Measurements from ENCODE around the gene MCEE.
"Not testable (repeated sequence)": the region's sequence is repeated elsewhere in the genome, so short reads cannot be mapped to it uniquely, and the experiment has no call there.

MCEE gene

DNA sequence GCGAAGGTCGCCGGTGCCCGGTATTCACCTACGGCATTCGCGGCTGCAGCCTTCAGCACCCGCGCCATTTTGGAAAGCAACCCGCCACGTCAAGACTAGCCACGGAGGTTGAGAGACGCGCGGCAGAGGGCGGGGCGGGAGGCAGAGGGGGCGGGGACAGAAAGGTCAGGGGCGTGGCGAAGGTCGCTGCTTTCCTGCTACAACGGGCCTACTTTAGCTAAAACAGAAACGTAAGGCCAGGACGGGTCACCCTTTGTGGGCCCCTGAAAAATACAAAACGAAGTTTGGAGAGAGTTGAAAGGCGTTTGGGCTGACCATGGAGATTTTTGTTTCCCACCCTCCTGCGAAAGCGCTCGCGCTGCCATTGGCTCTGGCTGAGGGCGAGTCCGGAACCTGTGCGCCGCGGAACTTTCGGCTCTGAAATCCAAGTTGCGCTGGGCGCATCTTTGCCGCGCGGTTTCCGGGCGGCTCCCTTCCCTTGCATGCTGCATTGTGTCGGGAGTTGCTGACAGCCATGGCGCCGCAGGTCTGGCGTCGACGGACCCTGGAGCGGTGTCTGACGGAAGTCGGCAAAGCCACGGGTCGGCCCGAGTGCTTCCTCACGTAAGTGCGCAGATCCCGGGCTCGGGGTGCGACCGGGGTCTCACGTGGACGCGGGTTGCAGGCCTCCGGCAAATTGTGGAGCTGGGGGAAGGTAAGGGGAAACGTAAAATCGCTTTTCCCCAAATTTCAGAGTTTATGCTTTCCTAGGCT, at the start of gene MCEE, which contains the start of gene MPHOSPH10:
TSS of gene MCEE (minus strand) at position 78 of the 753 bp plus-strand sequence. CDS start at position 68, 10 bp downstream.
TSS of gene MPHOSPH10 (plus strand) at position 483 of the 753 bp plus-strand sequence. CDS start at position 515, 32 bp downstream.
- peak; percentile 79 for DNase-seq (ENCODE audit: low read depth, low spot score)

DNA sequence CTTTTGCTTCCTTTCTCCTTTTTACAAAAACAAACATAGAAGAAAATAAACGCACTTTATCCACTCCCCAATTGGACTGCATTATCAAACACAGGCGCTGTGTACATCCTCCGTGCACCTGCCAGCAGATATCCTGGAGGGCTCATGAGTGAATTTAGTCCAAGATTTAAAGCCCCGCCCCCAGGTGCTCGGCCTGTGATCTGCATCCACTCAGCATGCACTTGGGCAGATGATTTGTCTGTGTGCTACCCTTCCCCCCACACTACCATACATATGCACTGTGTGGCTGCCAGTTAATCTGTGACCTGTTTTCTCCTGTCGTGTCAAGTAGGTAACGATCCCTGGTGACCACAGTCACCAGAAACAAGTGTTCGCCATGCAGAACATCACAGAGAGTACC, 48.8 kb upstream of the MCEE start:
- DNase-seq (ENCODE audit: low read depth, low spot score) = not testable (repeated sequence)

DNA sequence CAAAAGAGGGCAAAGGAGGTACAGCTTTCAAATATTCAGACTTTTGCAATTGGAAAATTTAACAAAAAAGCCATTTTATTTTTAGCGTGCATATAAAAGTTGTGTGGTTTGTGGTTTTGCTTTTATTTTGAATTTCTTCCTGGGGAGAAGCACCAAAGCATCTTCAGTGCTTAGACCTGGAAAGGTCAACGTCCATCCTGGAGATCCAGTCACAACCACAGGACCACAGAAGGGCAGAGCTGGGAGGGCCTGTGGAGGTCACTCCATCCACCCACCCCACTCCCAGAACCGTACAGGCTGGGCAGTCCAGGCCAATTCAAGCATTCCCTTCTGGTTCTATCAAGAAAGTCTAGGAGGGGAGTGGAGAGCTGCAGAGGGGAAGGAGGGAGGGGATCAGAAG, 44.2 kb upstream of the MCEE start:
- DNase-seq (ENCODE audit: low read depth, low spot score) = no peak

DNA sequence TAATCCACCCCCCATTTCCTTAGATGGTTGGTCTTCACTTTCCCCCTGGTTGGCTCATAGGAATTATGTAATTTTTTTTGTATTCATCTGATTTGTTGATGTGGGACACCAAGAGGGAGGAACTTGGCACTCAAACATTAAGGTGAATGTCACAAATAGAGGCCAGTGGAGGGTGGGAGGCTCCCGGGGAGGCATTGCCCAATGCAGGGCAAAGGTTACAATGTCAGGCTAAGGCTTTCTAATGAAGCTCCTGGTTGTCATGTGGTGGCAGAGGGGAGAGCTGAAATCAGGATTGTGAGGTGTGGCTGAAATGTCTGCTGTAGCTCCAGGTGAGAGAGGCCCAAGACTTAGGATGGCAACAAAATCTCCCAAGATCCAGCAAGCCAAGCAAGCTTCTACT, 43.1 kb upstream of the MCEE start:
- DNase-seq (ENCODE audit: low read depth, low spot score) = no peak

DNA sequence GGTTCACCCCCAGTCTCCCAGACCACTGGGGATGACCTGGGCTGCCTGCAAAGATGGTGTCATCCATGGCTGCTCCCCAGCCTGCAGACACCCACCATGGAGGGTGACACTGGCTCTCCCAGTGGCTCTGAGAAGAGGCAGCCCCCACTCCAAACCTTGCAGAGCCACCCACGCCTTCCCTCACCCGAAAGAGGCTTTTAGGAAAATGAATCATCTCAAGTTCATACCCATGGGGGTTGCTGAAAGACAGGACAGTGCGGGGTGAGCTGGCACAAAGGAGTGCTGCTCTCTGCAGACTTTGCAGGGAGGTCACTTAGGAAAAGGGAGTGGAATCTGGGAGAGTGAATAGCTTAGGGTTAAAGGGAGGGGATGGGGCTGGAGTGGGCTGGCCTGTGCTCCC, 36.8 kb upstream of the MCEE start:
- DNase-seq (ENCODE audit: low read depth, low spot score) = no peak

DNA sequence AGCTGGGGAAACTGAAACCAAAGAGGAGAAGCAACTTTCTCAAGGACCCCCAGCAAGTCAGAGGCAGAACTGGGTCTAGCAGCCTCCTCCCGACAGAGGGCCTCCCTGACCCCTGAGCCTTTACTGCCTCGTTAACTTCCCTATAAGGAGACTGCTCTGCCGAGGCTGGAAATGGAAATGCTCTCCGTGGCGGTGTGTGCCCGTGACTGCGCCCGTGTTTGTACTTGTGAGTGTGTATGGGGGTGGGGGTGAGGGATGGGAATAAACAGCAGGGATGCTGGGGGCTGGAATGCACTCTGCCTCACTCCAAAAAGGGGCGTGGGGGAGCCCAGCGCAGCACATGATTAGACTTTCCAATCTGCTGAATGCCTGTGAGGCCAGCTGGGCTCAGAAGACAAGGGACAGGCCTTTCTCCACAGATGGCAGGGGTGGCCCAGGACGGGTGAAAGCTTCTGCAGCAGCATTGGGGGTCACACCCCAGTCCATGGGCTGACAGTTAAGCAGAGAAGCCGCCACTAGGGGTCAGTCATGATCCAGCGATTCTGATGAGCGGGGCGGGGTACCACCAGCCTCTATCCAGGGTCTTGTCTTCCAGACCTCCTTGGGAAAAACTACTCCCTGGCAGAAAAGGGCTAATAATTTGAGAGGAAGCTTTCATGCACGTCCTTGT, 27.2 kb upstream of the MCEE start:
- DNase-seq (ENCODE audit: low read depth, low spot score) = peak; percentile 27

DNA sequence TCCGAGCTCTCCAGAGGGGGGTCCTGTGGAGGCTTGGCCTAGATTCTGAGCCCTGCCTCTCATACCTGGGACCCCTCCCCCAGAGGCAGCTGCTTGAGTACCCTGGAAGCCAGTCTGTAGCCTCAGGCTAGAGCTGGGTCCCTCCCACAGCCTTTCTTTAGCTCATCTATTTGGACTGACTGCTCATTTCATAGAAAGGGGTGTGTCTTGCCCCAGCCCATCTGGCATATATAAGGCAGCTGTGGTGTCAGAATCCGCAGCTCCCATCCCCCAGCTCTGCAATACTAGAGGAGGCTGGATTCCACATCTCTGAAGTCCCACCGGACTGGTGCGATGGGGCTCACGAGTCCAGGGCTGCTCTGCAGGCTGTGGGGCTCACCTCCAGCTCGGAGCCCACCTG, 26.5 kb upstream of the MCEE start:
- DNase-seq (ENCODE audit: low read depth, low spot score) = no peak

DNA sequence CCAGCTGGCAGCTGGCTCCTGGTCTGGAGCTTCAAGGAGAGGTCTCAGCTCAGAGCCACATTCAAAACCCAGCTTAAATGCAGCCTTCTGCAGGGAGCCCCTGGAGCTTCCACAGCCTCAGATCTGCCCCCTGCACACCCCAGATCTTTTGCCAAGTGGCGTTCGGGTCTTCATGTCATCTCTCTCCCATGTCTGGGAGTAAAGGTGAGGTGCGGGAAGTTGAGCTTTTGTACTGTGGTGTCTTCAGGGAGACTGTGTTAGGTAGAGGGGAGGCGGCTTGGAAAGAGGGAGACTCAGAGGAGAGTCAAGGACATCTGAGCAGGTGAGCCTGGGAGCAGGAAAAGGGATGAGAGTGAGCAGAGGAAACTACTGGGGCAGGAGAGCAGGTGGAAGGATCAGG, 25.8 kb upstream of the MCEE start:
- DNase-seq (ENCODE audit: low read depth, low spot score) = no peak

DNA sequence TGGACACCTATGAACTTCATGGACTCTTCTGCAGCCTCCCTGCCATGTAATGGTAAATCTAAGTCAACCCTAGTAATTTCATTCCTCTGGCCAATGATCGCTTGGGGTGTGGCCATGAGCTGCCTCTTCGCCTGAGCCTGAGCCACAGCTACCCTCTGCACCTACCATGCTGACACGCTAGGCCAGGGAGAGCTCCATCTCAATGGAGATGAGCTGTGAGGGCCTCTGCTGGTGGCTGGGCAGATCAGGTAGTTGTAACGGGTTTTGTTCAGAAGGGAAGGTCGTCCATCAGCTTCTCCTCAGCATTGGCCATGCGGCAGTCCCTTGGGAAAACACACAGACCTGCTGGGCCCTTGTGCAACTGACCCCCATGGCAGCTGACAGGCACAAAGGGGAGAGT, 24.8 kb upstream of the MCEE start:
- DNase-seq (ENCODE audit: low read depth, low spot score) = no peak

DNA sequence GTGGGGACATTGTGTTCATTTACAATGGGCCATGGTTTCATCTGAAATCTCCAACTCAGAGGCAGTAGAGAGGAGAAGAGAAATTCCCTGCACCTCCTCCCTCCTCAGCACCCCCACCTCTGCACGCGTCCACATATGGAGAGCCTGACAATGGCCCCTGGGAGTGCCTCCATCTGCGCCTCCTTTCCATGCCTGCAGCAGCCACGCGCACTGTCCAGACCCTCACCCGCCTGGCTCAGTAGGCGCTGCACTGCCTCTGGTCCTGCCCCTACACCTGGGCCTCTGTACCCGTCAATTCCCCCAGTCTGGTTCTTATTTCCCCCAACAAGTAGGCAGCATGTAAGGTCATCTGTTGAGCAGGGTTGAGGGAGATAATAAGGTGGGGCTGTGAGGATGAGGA, 24.2 kb upstream of the MCEE start:
- no peak for DNase-seq (ENCODE audit: low read depth, low spot score)

DNA sequence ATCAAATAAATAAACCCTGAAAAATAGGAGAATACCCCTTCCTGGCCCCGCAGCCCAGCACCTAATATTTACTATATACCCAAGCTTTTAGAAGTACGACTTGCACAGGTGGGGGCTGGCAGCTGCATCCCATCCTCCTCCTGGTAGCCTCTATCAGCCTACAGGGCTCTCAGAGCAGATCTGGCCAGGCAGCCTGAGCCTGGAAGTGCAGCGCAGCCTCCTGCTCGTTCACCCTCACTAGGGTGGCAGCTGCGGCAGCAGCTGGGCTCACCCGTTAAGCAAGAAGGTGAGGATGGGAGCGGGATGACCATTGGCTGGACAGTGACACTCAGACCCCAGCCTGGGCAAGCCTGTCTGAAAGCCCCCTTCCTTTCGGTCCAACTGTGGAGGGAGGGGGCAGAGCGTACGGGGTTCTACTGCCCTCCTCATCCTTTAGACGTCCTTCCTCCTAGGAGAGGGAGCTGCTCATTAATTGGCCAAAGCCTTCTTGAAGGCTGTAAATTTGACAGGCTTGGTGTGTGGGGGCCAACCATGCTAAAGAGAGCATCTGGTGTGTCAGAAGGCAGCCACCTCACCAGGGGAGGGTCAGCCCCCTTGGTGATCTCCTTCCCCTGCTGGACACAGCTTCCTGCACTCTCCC, 23.7 kb upstream of the MCEE start:
- no peak for DNase-seq (ENCODE audit: low read depth, low spot score)

DNA sequence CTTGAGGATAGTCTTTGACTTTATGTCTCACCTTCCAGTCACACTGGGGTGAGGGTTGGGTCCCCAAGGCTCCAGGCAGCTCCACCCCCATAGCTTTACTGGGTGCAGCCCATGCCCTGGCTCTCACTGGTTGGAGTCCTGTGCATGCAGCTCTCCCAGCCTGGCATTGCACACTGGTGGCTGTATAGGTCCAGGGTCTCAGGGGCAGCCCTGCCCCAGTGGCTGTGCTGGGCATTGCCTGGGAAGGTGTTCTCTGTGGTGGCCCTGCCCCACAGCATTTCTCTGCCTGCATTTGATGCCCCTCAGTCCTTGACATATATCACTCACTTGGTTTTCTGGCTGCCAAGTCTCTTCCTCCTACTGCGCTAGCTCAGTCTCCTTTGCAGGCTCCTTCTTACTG, 21.6 kb upstream of the MCEE start:
- no peak for DNase-seq (ENCODE audit: low read depth, low spot score)

DNA sequence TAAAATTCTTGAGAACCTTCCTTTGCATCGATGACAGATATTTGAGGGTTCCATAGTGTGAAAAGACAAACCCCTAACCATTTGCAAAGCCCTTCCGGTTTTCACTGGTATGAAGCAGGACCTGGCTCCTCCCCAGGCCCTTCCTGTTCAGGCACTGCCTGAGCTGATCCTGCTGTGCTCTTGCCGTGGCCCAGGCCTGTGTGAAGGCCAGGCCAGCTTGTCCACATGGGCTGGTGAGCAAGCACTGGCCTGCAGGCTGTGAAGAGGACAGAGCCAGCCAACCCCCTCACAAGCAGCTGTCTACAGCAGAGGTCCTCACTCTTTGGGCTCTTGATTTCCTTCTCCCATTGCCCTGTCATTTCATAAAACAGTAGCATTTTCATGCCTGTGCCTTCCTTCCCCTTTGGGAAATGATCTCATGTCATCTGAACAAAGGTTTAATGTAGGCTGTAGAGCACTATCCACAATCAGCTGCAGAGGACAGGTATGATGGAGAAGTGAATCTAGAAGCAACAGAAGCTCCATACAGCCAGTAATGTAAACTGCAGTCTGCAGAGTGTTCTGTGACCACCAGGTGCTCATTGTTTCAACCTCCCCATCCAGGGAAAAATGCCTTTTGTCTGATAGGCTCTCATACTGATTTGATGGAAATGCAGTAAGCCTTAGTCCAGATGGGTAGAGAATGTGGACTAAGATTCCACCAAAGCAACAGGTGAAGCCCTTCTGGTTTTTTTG, 20.2 kb upstream of the MCEE start:
- no peak for DNase-seq (ENCODE audit: low read depth, low spot score)

DNA sequence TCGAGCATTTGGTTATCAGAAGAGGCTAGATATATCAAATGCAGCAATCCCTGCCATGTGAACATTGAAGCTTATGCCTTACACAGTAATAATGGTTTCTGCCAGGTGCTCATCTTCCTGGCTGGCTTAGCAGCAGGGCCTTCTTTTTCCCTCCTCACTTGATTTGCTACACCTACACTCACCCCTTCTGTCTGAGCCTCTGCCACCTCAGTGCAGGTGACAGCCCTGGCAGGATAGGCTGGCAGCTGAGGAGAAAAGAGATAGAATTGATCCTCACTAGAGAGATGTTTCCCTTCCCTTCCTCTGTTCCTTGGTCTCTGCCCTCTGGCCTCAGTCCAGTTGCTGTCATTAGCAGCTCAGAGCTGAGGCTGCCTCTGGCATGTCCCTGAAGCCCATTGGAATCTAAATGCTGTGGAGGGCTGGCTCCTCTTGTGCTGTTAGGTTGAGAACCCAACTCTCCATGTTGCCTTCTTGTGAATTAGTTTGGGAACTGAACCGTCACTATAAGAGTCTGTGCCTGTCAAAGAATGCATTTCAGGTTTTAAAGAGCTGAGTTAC, 18.6 kb upstream of the MCEE start:
- no peak for DNase-seq (ENCODE audit: low read depth, low spot score)

DNA sequence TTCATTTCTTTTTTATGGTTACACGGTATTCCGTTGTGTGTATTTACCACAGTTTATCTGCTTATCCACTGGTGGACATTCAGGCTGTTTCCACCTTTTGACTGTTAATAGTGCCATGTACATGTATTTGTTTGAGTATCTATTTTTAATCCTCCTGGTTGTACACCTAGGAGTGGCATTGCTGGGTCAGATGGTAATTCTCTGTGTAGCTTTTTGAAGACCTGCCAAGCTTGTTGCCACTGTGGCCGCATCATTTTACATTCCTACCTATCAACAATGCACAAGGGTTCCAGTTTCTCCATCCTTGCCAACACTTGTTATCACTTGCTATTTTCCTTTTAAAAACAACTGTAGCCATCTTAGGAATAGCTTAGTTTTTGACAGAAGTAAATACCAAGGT, 13.8 kb upstream of the MCEE start:
- no peak for DNase-seq (ENCODE audit: low read depth, low spot score)

DNA sequence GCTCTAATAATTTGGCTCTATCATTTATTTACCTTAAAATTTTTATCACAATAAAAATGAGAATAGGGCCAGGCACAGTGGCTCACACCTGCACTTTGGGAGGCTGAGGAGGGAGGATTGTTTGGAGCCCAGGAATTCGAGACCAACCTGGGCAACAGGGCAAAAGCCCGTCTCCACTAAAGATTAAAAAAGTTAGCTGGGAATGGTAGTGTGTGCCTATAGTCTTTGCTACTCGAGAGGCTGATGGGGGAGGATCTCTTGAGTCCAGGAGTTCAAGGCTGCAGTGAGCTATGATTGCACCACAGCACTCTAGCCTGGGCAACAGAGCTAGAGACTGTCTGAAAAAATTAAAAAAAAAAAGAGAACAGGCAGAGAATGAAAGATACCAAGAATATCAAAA, 6.1 kb upstream of the MCEE start:
- DNase-seq (ENCODE audit: low read depth, low spot score) = no peak

DNA sequence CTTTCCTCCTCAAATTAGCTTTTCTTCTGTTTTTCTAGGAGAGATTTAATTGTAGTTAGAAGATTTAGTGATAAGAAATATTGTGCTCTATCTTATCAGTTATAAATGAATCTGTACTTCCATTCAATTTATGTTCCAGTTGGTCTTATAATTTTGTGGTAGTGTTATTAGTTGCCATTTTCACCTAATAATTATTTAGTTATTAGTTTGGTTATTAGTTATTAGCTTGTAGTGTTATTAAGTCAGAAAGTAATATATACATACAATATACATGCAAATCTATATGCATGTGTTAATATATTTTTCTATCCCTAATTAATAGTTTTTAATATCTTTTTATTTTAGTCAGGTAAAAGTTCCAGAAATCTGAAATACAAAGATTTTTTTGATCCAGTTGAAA, 3.6 kb upstream of the MCEE start:
- DNase-seq (ENCODE audit: low read depth, low spot score) = no peak

DNA sequence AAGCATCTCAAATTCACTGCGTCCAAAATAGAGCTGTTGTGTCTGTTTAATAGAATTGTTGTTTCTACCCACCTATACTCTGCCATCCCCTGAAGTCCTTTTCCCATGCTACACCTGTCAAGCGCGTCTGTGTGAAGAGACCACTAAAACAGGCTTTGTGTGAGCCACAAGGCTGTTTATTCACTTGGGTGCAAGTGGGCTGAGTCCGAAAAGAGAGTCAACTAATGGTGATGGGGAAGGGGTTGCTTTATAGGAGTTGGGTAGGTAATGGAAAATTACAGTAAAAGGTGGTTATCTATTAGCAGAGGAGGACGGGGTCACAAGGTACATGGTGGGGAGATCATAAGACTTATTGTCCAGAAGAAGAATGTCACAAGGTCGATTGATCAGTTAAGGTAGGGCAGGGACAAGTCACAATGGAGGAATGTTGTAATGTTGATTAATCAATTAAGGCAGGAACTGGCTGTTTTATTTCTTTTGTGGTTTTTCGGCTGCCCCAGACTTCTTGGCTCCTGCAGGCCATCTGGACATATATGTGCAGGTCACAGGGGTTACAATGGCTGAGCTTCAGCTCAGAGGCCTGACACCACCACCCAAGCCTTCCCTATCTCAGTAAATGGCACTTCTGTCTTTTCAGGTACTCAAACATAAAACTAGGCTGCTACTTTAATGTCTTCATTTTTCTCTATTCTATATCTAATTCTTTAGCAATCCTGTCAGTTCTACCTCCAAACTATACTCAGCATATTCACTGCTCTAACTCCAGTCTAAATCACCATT, 1.5 kb upstream of the MCEE start:
- not testable (repeated sequence) for DNase-seq (ENCODE audit: low read depth, low spot score)

DNA sequence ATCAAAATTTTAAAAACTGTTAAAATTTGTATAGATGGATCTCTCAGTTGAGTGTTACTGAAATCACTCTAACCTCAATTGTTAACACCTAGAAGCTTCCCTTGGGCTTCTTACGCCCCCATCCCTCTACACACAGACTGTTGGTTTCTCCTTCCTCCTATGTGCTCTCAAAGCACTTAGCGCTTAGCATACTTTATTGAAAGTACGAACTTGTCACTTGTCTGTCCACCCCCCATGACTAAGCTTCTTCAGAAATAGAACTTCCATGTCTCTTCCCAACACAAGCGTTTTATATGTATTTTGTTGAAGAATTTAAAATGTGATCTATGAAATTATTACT, 846 bp upstream of the MCEE start:
- DNase-seq (ENCODE audit: low read depth, low spot score) = no peak

DNA sequence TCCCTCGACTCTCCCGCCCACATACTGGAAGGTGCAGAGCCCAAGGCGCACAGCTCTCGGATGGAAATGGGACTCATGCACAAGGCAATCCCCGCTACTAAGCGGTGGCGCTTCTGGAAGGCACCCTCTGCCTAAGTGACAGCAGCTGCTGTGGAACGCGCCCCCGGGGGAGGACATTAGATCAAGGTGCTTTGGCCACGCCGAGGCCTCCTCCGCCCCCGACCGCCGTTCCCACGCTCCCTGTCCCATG, 202 bp downstream of the MCEE start:
- no peak for DNase-seq (ENCODE audit: low read depth, low spot score)

DNA sequence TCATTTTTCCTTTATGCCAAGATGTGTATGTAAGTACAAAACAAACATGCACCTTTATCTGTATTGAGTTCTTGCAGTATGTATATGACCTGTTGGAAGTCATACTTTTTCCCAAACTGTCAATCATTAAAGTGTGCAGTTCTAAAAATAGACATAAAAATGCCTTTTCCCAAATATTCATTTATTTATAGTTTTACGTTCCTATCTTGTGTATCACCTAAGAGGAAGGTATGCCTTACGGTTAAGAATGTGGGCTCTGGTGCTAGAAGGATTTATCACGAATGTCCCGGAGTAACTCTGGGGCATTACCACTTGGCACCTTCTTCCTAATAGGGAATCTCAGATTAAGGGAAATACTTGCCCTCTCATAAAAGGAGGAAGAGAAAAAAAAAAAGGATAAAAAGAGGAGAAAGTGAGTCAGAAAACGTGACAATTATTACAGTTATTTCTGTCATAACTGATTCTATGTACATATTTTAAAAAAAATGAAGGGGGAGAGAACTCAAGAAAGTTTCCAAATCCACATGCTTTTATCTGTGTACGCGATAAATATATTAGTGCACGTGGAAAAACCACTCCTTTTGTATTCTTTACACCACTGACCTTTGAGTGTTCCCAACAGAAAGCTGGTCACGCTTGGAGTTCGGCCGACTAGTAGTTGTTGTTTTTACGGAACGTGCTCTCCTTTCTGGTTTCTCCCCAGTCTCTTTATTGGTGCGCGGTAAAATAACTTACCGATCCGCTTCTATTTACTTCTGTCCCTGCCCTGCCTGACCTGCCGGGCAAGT, 721 bp downstream of the MCEE start:
- no peak for DNase-seq (ENCODE audit: low read depth, low spot score)

Measured in activated naive CD8-positive, alpha-beta T cell treated with anti-CD3 and anti-CD28 coated beads, Interleukin-2, amount 50 U/mL, for 16 hours (primary cell).